Measurements from ENCODE around the gene TAF10.

TAF10 gene

DNA sequence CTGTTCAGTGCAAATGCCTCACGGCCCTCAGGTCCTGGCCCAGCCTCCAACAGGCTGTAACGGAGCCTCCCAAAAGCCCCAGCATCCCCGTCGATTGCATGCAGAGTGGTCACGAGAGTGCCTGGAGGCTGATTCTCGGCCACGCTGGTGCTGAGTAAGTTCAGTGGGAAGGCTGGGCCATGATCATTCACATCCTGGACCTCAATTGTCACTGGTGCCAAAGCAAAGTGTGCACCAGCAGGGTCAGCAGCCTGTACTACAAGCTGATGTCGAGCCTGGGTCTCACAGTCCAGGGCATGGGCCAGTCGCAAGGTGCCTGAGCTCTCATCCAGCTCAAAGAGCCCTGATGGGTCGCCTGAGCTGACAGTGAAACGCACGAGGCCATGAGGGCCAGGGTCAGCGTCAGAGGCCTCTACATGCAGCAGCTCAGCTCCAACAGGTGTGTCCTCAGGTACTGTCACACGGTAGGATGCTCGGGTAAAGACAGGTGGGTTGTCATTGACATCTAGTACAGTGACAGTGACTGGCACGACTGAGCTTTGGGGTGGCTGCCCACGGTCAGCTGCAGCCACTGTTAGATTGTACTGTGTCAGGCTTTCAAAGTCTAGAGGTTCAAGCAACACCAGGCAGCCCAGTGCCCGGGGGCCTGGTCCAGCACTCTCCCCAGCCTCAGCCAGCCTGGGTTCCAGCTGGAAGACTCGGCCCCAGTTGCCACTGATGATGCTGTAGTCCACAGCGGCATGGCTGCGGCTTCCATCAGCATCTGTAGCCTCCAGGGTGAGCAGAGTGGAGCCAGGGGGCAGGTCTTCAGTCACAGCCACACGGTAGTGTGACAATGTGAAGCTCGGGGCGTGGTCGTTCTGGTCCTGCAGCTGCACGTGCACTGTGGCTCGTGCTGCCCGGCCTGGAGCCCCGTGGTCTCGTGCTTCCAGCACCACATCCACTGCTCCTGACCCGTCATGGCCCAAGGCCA lies 11.7 kb upstream of the TAF10 start:
- no peak for DNase-seq

DNA sequence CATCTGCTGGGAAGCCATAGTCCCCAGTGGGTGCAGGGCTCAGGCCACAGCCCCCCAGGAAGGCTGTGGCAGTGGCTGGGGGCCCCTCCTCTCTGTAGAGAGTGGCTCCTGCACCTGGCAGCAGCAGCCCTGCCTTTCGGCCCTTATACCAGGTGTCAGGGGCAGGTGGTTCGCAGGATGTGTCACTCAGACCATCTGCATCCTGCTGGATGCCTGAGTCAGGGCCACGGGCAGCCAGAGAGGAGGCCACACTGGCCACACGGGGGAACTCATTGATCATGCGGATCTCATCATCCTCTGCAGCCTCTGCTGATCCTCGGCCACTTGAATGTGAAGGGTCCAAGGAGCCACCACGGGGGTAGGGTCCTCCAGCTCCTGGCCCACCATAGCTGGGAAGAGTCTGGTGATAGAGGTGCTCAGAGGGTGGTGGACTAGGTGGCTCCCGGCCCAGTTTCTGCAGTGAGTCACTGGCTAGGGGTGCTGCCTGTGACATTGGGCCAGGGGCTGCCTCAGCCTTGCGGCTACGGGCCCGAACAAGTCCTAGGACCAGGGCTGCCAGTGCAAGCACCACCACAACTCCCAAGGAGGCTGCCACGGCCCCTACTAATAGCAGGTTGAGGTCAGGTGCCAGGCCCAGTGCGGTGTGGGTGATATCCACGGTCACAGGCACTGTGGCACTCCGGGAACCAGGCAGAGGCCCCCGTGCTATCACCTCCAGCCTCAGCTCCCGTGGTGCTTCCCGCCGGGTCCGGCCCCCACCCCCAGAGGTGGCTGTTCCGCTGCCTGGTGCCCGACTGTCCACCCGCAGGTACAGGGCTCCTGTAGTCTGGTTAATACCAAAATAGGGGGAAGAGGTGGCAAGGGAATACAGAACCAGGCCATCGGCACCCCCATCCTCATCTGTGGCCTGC lies 10.5 kb upstream of the TAF10 start:
- DNase-seq, result no peak

DNA sequence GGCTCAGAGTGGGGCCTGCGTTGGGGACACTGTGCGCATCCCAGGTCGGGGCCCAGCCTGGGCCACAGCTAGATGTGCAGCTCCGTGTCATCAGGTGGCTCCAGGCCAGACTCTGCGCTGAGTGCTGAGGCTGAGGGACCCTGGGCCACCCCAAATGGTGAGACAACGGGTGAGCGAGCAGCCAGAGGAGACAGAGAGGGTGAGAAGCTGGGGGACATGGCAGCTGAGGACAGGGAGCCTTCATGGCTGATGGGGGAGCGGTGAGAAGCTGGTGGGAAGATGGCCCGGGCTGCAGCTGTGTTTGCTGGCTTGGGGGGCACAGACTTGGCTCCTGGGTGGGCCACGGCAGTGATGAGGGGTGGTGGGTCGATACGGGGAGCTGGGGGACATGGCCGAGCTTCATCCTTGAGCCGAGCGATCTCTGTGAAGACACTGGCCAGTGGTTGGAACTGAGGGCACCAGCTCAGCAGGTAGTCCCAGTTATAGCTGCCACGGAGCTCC lies 9.7 kb upstream of the TAF10 start:
- DNase-seq, result no peak

- DNase-seq, result no peak
These were observed 8.6 kb upstream of the TAF10 start for GRCh38 chr11:6620636-6621035.

- peak; percentile 94 for DNase-seq
These were observed 7.2 kb upstream of the TAF10 start, which contains the start of gene TPP1 for GRCh38 chr11:6619004-6619745. Gene TPP1, minus strand, starts transcription at chr11:6619422. Its CDS starts 22 bp downstream, at chr11:6619400.

GRCh38 chr11:6618117-6619003 lies 6.3 kb upstream of the TAF10 start:
- DNase-seq, result peak; percentile 62

DNA sequence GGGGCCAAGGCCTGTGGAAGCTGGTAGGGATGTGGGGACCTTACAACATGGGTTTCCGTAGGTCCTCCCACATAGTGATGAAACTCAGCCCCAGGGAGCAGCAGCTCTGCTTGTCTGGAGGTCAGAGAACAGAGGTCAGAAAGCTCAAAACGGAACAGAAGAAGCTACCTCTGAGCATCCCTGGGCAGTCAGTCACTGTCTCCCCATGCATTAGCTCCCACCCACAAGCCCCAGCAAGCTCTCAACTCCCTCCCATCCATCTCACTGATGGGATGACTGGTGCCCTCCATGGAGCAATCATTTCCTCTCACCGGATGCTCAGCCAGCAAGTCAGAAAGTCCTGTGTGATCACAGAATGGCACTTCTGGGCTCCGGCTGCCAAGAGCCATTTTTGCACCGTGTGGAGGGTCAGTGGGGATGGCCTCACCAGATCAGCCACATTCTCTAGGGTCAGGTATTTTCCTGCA lies 5.3 kb upstream of the TAF10 start:
- no peak for DNase-seq

DNA sequence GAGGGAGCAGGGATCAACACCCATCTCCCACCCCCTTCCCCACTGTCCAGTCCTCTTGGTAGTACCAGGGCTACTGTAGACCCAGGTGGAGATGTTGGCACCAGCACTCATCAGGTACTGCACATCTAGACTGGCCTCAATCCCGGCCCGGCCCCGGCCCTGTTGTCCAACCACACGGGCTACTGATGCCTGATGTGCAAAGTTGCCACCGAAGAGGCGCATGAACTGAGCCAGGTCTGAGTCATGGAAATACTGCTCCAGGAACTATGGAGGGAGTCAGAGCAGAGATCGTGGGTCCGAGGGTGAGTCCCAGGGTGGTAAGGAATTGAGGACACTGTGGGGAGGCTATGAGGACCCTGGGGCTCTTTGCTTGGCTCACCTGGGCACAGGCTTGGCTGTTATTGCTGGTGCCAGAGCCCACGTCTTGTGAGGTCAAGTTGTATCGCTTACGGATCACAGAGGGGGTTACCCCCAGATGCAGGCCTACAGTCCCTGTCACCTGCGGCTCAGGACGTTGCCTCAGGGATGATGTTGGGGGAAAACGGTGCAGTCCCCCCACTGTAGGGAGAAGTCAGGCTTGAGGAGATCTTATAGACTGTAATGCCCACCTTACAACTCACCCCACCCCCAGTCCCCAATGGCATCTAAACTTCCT lies 4.7 kb upstream of the TAF10 start:
- DNase-seq, result no peak

DNA sequence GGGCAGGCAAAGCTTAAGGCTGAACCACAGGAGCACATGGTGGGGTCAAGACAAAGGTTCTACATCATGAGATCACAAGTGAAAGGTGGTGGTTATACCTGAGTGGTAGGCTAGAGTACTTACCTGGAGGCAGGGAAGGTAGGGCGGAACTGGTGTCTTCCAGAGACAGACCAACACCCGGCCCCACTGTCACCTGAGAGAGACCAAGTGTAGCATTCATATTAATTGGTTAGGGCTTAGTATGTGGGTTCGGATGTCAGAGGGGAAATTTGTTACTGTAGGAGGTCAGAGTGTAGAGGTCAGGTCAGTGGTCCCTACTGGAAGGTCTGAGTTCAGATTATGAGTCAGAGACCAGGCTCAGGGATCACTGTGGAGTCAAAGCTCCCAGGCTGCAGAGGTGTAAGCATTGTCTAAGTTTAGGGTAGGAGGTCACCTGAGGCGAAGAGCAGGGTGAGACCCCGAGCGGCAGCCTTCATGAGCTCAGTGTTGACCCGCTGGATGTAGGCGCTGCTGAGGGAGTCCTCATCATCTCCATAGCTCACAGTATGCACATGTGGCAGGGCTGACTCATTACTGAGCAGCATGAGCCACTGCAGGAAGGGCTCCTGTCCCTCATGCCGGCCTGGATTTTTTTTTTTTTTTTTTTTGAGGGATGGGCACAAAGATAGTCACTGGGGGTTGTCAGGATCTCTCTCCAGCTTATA lies 4.0 kb upstream of the TAF10 start:
- peak; percentile 24 for DNase-seq

GRCh38 chr11:6615046-6615445 lies 3.0 kb upstream of the TAF10 start:
- DNase-seq, result no peak

- DNase-seq, result no peak
These were observed 2.4 kb upstream of the TAF10 start for GRCh38 chr11:6614446-6614845.

DNA sequence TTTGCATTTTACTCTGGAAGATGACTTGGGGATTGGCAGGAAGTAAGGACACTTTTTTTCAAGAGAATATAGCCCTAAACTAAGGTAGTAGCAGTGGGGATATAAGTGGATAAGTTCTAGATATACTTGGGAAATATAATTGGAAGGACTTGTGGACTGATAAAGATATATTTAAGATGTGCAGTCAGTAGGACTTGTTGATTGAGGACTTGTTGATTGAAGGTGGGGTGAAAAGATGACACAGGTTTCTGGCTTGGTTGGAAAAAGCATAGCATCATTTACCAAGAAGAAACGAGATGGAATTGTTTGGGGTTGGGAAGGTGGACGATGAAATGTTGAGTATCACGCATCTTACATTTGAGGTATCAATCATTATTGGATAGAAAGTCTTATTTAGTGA lies 1.5 kb upstream of the TAF10 start:
- no peak for DNase-seq

GRCh38 chr11:6611963-6612212 lies 128 bp downstream of the TAF10 start:
- no peak for DNase-seq

- peak; percentile 5 for DNase-seq
These were observed 689 bp downstream of the TAF10 start for GRCh38 chr11:6611092-6611962.

DNA sequence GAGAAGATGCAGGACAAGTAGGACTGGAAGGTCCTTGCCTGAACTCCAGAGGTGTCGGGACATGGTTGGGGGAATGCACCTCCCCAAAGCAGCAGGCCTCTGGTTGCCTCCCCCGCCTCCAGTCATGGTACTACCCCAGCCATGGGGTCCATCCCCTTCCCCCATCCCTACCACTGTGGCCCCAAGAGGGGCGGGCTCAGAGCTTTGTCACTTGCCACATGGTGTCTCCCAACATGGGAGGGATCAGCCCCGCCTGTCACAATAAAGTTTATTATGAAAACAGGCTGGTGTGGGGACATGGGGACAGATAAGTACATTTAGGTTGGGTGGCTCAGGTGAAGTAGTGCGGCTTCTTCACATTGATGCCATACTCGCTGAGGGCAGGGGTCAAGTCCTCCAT lies 1.4 kb downstream of the TAF10 start:
- DNase-seq, result no peak

DNA sequence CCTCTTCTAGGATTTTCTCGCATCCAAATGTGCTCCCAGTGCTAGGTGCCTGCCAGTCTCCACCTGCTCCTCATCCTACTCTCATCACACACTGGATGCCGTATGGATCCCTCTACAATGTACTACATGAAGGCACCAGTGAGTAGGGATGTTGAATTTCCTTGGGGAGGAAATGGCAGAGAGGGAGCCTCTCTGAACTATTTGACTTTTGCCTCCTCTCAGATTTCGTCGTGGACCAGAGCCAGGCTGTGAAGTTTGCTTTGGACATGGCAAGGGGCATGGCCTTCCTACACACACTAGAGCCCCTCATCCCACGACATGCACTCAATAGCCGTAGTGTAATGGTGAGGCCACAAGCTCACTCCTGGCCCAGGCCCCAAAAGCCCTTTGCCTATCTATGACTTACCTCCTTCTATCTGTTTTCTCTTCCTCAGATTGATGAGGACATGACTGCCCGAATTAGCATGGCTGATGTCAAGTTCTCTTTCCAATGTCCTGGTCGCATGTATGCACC lies 2.5 kb downstream of the TAF10 start:
- DNase-seq, result no peak

DNA sequence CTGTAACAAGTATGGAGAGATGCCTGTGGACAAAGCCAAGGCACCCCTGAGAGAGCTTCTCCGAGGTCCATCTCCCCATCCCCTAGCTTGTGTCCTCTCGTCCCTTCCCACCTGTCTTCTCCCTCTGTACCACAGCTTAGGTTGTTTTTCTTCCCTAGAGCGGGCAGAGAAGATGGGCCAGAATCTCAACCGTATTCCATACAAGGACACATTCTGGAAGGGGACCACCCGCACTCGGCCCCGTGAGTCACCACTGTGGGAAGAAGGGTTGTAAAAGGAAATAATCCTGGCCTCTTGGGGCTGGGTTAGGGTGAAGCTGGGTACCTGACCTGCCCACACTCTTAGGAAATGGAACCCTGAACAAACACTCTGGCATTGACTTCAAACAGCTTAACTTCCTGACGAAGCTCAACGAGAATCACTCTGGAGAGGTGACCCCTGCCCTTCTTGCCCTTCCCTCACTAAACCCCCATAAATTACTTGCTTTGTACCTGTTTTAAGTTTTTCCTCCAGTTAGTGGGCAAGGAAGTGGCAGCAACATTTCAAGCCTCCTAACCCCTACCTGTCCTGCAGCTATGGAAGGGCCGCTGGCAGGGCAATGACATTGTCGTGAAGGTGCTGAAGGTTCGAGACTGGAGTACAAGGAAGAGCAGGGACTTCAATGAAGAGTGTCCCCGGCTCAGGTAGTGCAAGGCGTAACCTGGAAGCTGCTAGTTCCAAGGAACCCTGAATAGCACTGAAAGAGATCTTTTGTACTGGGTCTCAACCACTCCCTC lies 3.1 kb downstream of the TAF10 start:
- DNase-seq, result no peak

DNA sequence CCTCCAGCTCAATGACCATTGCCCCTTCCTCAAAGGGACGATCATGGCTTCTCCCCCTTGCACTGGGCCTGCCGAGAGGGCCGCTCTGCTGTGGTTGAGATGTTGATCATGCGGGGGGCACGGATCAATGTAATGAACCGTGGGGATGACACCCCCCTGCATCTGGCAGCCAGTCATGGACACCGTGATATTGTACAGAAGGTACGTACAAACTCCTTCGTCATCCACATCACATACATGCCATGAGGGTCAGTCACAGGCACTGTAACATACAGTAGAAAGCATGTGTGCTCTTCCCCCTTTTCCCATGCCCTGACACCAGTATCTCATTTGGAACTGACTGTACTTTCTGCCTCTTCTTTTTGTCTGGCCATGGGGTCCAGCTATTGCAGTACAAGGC lies 4.0 kb downstream of the TAF10 start:
- peak; percentile 60 for DNase-seq
